WTC11 (cell line): ENCODE data around the gene SPTAN1. TPM values are rescaled to one million over a fixed set of nuclear protein-coding genes. Genes with fewer than 3 reads are reported as not detected.

Experiments used
- ATAC-seq: fragments of 200-7000 bp; cut with Tn5 transposase; 2 replicates; pipeline ENCODE4 v1.10.0; 2021; ENCODE audit warnings: mild to moderate bottlenecking, moderate library complexity
- CTCF ChIA-PET: fragments of 300-600 bp; sonication (Branson Sonifier 250); formaldehyde crosslinking; loops from one replicate; lab custom pipeline; 2021; ENCODE audit warnings: antibody characterized with exemption; lab: Charles Lee
- POLR2A ChIA-PET: fragments of 350-600 bp; sonication (Branson Sonifier 250); formaldehyde crosslinking; loops from one replicate; lab custom pipeline; 2021; ENCODE audit warnings: antibody characterized with exemption; lab: Charles Lee
- DNase-seq: peaks from one replicate; pipeline ENCODE4 v3.0.0; 2021; ENCODE audit warnings: low spot score
- H3K27ac Mint-ChIP-seq: 2 replicates; pipeline ENCODE4 v1.8.0; 2021; ENCODE audit warnings: mixed read lengths
- H3K27me3 Mint-ChIP-seq: 2 replicates; pipeline ENCODE4 v1.8.0; 2021; ENCODE audit warnings: low read depth, mild to moderate bottlenecking, moderate library complexity, mixed read lengths
- H3K36me3 Mint-ChIP-seq: 2 replicates; pipeline ENCODE4 v1.8.0; 2021; ENCODE audit warnings: mixed read lengths
- H3K4me1 Mint-ChIP-seq: 2 replicates; pipeline ENCODE4 v1.8.0; 2022; ENCODE audit warnings: mixed read lengths
- H3K4me3 Mint-ChIP-seq: 2 replicates; pipeline ENCODE4 v1.8.0; 2021; ENCODE audit warnings: mild to moderate bottlenecking, moderate library complexity, mixed read lengths
- H3K9me3 Mint-ChIP-seq: 2 replicates; pipeline ENCODE4 v1.8.0; 2021; ENCODE audit warnings: mixed read lengths
- ATF1 ChIP-seq: sonication (generic); formaldehyde crosslinking; IDR thresholded peaks from 2 replicates; pipeline ENCODE4 v1.8.1; 2023; ENCODE audit warnings: mild to moderate bottlenecking, moderate library complexity, missing genetic modification reagents
- ATF2 ChIP-seq: sonication (generic); formaldehyde crosslinking; IDR thresholded peaks from 2 replicates; pipeline ENCODE4 v1.8.1; 2022; ENCODE audit warnings: low read depth, missing genetic modification reagents, borderline replicate concordance
- E2F4 ChIP-seq: sonication (generic); formaldehyde crosslinking; IDR thresholded peaks from 2 replicates; pipeline ENCODE4 v1.8.1; 2022; ENCODE audit warnings: low read depth, mild to moderate bottlenecking, moderate library complexity, missing genetic modification reagents, borderline replicate concordance
- ETV6 ChIP-seq: sonication (generic); formaldehyde crosslinking; IDR thresholded peaks from 2 replicates; pipeline ENCODE4 v1.8.1; 2022; ENCODE audit warnings: mild to moderate bottlenecking, missing genetic modification reagents
- FOXJ3 ChIP-seq: sonication (generic); formaldehyde crosslinking; IDR thresholded peaks from 2 replicates; pipeline ENCODE4 v1.9.0; 2021; ENCODE audit warnings: missing genetic modification reagents, mild to moderate bottlenecking, borderline replicate concordance
- FOXK1 ChIP-seq: sonication (generic); formaldehyde crosslinking; IDR thresholded peaks from 2 replicates; pipeline ENCODE4 v1.8.0; 2022; ENCODE audit warnings: mild to moderate bottlenecking, moderate library complexity, missing genetic modification reagents
- GABPB1 ChIP-seq: sonication (generic); formaldehyde crosslinking; IDR thresholded peaks from 2 replicates; pipeline ENCODE4 v1.8.1; 2023; ENCODE audit warnings: mild to moderate bottlenecking, missing genetic modification reagents
- GTF2I ChIP-seq: fragments of 250-450 bp; sonication (Bioruptor Pico); conservative IDR thresholded peaks from 2 replicates; pipeline ENCODE4 v1.4.0; 2021; ENCODE audit warnings: mild to moderate bottlenecking
- HMGXB4 ChIP-seq: sonication (generic); formaldehyde crosslinking; IDR thresholded peaks from 2 replicates; pipeline ENCODE4 v1.8.1; 2023; ENCODE audit warnings: mild to moderate bottlenecking, moderate library complexity, missing genetic modification reagents
- IRF1 ChIP-seq: sonication (generic); formaldehyde crosslinking; IDR thresholded peaks from 2 replicates; pipeline ENCODE4 v1.8.0; 2023; ENCODE audit warnings: missing genetic modification reagents
- MYBL2 ChIP-seq: sonication (generic); formaldehyde crosslinking; IDR thresholded peaks from 2 replicates; pipeline ENCODE4 v1.8.1; 2023; ENCODE audit warnings: mild to moderate bottlenecking, moderate library complexity, missing genetic modification reagents
- NR3C1 ChIP-seq: sonication (generic); formaldehyde crosslinking; conservative IDR thresholded peaks from 2 replicates; pipeline ENCODE4 v1.8.1; 2023; ENCODE audit warnings: low read depth, mild to moderate bottlenecking, missing genetic modification reagents
- PRDM15 ChIP-seq: sonication (generic); formaldehyde crosslinking; IDR thresholded peaks from 2 replicates; pipeline ENCODE4 v1.8.0; 2022; ENCODE audit warnings: missing genetic modification reagents
- SOX15 ChIP-seq: fragments of 250-450 bp; sonication (Bioruptor Pico); IDR thresholded peaks from 2 replicates; pipeline ENCODE4 v1.9.0; 2021; ENCODE audit warnings: mild to moderate bottlenecking
- ZNF281 ChIP-seq: sonication (generic); formaldehyde crosslinking; IDR thresholded peaks from 2 replicates; pipeline ENCODE4 v1.8.0; 2023; ENCODE audit warnings: mild to moderate bottlenecking, missing genetic modification reagents
- ZNF396 ChIP-seq: fragments of 250-450 bp; sonication (Bioruptor Pico); IDR thresholded peaks from 2 replicates; pipeline ENCODE4 v1.8.0; 2021; ENCODE audit warnings: mild to moderate bottlenecking, moderate library complexity, borderline replicate concordance
- ZNF416 ChIP-seq: fragments of 250-450 bp; sonication (Bioruptor Pico); IDR thresholded peaks from 2 replicates; pipeline ENCODE4 v1.9.0; 2021; ENCODE audit warnings: mild to moderate bottlenecking, inconsistent platforms
- ZNF425 ChIP-seq: fragments of 250-450 bp; sonication (Bioruptor Pico); conservative IDR thresholded peaks from 2 replicates; pipeline ENCODE4 v1.9.0; 2021; ENCODE audit warnings: mild to moderate bottlenecking
- total RNA-seq: library from RNA; stranded (reverse); gene quantifications from 3 replicates; pipeline ENCODE4 v1.2.3, GENCODE V29; 2021

Gene SPTAN1
- total RNA-seq, 1 experiment from 2014 or later, result 255 TPM

GRCh38 chr9:128512820-128513219 lies 39.6 kb upstream of the SPTAN1 start:
- CTCF ChIA-PET, result interaction anchor here (2.2 kb wide), 1 partner anchor 74 kb away, joined by 8 read pairs; no protein-coding TSS in a partner anchor

More at GRCh38 chr9:128512820-128513219, 39.6 kb upstream of the SPTAN1 start:
- Mint-ChIP-seq H3K36me3 (peaks cover 30% of the 10 kb centered on the region), H3K27me3 (no peaks in the 10 kb centered on the region)
- no peak for ATAC-seq
- TF ChIP-seq E2F4 (CRISPR knock-in tag) (no peak), ATF1 (CRISPR knock-in tag) (no peak), MYBL2 (CRISPR knock-in tag) (no peak), HMGXB4 (CRISPR knock-in tag) (no peak), ETV6 (CRISPR knock-in tag) (no peak), FOXK1 (no peak), SOX15 (CRISPR knock-in tag) (no peak), ZNF425 (CRISPR knock-in tag) (no peak), GTF2I (CRISPR knock-in tag) (no peak), ZNF396 (no peak), ZNF416 (CRISPR knock-in tag) (no peak), ATF2 (CRISPR knock-in tag) (no peak), PRDM15 (CRISPR knock-in tag) (no peak), NR3C1 (CRISPR knock-in tag) (no peak), FOXJ3 (CRISPR knock-in tag) (no peak), IRF1 (CRISPR knock-in tag) (no peak), GABPB1 (CRISPR knock-in tag) (no peak), ZNF281 (CRISPR knock-in tag) (no peak)
- TF ChIP-seq, all 79 proteins: peak for 0
- no peaks in the 10 kb centered on the region for H3K4me1 Mint-ChIP-seq
- no peak overlapping the region for H3K27ac Mint-ChIP-seq
- no peak overlapping the region for H3K4me3 Mint-ChIP-seq
- peaks cover 2% of the 10 kb centered on the region for H3K9me3 Mint-ChIP-seq
- no peak for DNase-seq
- POLR2A ChIA-PET, result no interaction called here
